Adrenal gland (tissue), 19 donors: Measurements from ENCODE around the gene NPAS3. TPM values are rescaled to one million over a fixed set of nuclear protein-coding genes. Genes with fewer than 3 reads are reported as not detected.

ENCODE experiments used
- DNase-seq, 7 donors: peaks; one replicate each; pipeline ENCODE4 v3.0.0-alpha.2; 2019 to 2020
- H3K27ac ChIP-seq, 5 donors: fragments of 200-600 bp; sonication (generic) in 4 of 5; 1 replicate in 3 of 5; 2 replicates in 2 of 5; pipeline versions ENCODE4 v1.5.1 to v1.8.0; 2016 to 2020; ENCODE audit warnings: mild to moderate bottlenecking in 1 of 5
- H3K27me3 ChIP-seq: fragments of 200-600 bp; 2 replicates; pipeline ENCODE4 v1.8.0; 2021
- H3K36me3 ChIP-seq, 2 donors: fragments of 200-600 bp; replicated peaks in 1 of 2; 1 replicate in 1 of 2; 2 replicates in 1 of 2; pipeline versions ENCODE4 v1.5.1 to v1.8.0; 2018 to 2022
- H3K4me1 ChIP-seq, 2 donors: fragments of 200-600 bp; replicated peaks in 1 of 2; 1 replicate in 1 of 2; 2 replicates in 1 of 2; pipeline versions ENCODE4 v1.5.1 to v1.8.0; 2018 to 2021
- H3K4me3 ChIP-seq, 4 donors: fragments of 200-600 bp; sonication (generic) in 3 of 4; one replicate each; pipeline ENCODE4 v1.5.1; 2016 to 2018
- H3K9me3 ChIP-seq, 3 donors: fragments of 200-600 bp; sonication (generic) in 1 of 3; replicated peaks in 1 of 3; 1 replicate in 2 of 3; 2 replicates in 1 of 3; pipeline versions ENCODE4 v1.5.1 to v1.8.0; 2016 to 2021
- CTCF ChIP-seq, 6 experiments: fragments of 450-650 bp in 4 of 6; fragments of 200-600 bp in 2 of 6; sonication (generic) in 1 of 6; IDR thresholded peaks; 1 replicate in 5 of 6; 2 replicates in 1 of 6; pipeline versions ENCODE4 v1.5.1 to v1.8.0; 2016 to 2021; ENCODE audit warnings: antibody characterized with exemption in 6 of 6, mild to moderate bottlenecking in 2 of 6, moderate library complexity in 1 of 6
- POLR2A ChIP-seq, 2 donors: fragments of 450-650 bp; IDR thresholded peaks; one replicate each; pipeline ENCODE4 v1.6.1; 2017; ENCODE audit warnings: antibody characterized with exemption in 2 of 2, mild to moderate bottlenecking in 2 of 2, moderate library complexity in 1 of 2
- WGBS, 4 donors: extraction: QIAGEN DNeasy Blood & Tissue Kit in 2 of 4; methylation state at CpG; one replicate each; pipeline versions ENCODE4 v1.1.5 to v1.1.7; 2013 to 2017; 5-methylcytosine and 5-hydroxymethylcytosine counted together
- intact Hi-C, 2 donors: fragments of 100-400 bp; cut with DNase I; formaldehyde crosslinking; loops; one replicate each; pipeline versions ENCODE4 v1.14.1 to v1.15.0; 2022 to 2023
- long read RNA-seq, 10 donors: library from polyadenylated mRNA in 3 of 10; unstranded in 2 of 10; stranded (forward) in 1 of 10; transcript quantifications; one replicate each; pipeline ENCODE4 v2.0.0 and lab custom pipeline, GENCODE V29; 2021 to 2026
- polyA plus RNA-seq, 3 donors: library from polyadenylated mRNA; stranded (reverse); fragments of 200-250 nt in 2 of 3; fragments of 350-450 nt in 1 of 3; fragmentation: Illumina TruSeq in 1 of 3; extraction: RNeasy Lipid Tissue Mini Kit (QIAGEN cat#74804) in 1 of 3; gene quantifications; one replicate each; pipeline ENCODE4 v1.2.3, GENCODE V29; 2013 to 2014
- total RNA-seq, 9 donors: library from RNA; depleted of rRNA in 4 of 9; stranded (reverse); fragments of >200 nt in 4 of 9; fragments of 120-200 nt in 1 of 9; fragmentation: NEBNext Ultra II Directional in 1 of 9; extraction: Animal tissue kit (Norgen Biotek cat#: 25700) in 1 of 9; gene quantifications; one replicate each; pipeline versions ENCODE4 v1.1.0 to v1.2.4, GENCODE V29; 2013 to 2023
- donor health status: healthy with polysubstance abuse.
- donor health status: Bipolar disorder and iron deficiency.
- donor health status: DM: yes; HTN: yes; CAD: no.
- donor health status: DM: no; HTN: no; CAD: no.
- donor health status: DM: no; HTN: no; CAD: no.
- donor health status: DM: yes; HTN: yes; CAD: no.

Gene NPAS3
- total RNA-seq, result 1 to 10 TPM in 8 of 9 donors, under 1 TPM in 1; 0.36 to 7.5 (median 3.6) TPM
- polyA plus RNA-seq, result 1 to 10 TPM in 1 of 3 donors, under 1 TPM in 2; 0.88 to 1.4 (median 0.98) TPM
- long read RNA-seq, donor 1, result 0 reads
- long read RNA-seq, donor 2, result 0 reads
- long read RNA-seq, donor 3, partial matches to known transcripts, result 0 of 1 reads
- long read RNA-seq, donor 3, other reads (novel, unspliced or antisense), result 0 of 1 reads
- long read RNA-seq, donor 4, partial matches to known transcripts, result 0 of 2 reads
- long read RNA-seq, donor 4, other reads (novel, unspliced or antisense), result 2 of 2 reads
- long read RNA-seq, donor 5, partial matches to known transcripts, result 0 of 2 reads
- long read RNA-seq, donor 5, other reads (novel, unspliced or antisense), result 2 of 2 reads
- long read RNA-seq, donor 6, partial matches to known transcripts, result 1 of 1 reads
- long read RNA-seq, donor 6, other reads (novel, unspliced or antisense), result 0 of 1 reads
- long read RNA-seq, donor 7, result 0 reads
- long read RNA-seq, donor 8, result 0 reads
- long read RNA-seq, donor 9, result 0 reads
- long read RNA-seq, donor 10, result 0 reads

DNA sequence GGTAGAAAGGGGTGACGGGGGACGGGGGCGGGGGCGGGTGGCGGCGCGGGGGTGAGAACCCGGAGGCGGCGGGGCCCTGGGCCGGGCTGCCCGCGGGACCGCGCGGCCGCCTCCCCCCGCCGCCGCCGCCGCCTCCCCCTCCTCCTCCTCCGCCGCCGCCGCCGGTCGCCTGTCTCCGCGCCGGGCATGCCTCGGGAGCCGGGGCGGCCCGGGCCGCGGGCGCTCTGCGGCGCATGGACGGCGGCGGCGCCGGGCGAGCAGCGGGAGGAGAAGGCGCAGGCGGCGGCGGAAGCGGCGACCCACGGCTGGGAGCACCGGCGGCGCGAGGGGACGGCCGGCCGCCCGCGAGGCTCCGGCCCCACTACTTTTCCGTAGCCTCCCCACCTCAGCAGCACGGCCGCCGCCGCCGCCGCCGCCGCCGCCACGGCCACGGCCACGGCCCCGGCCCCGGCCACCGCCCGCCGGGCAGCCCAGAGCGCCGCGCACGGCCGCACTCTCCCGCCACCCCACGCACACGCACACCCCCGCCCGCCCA is at the start of gene NPAS3:
NPAS3 (plus strand) TSS at position 161 of the 535 bp plus-strand sequence.
- Histone ChIP-seq H3K9me3 (no peaks in the 10 kb centered on the region), H3K27me3 (peaks cover 20% of the 10 kb centered on the region), H3K4me3 (peak within 1 kb of the TSS; percentile 32 to 86 (median 66)), H3K36me3 (no peaks in the 10 kb centered on the region), H3K27ac (peak within 1 kb of the TSS; percentile 64 to 94 (median 81)), H3K4me1 (peaks cover 13 to 15% of the 10 kb centered on the region in 2 donors)
- no peak for TF ChIP-seq CTCF (IDR thresholded peaks at IDR 0.05)
- no peak for TF ChIP-seq POLR2A (IDR thresholded peaks at IDR 0.05)
- WGBS, 4 donors, result 0 to 1% (median 0%) methylated on average over 3 to 76 of the region's 92 CpGs
- DNase-seq, result peak in 3 of 7 donors; percentile 20 to 33 (median 31)
- intact Hi-C loops, result loop anchor here in 1 of 2 donors (10.0 kb wide), 1 partner anchor 214 kb away; no protein-coding TSS in a partner anchor

GRCh38 chr14:32896979-32897697 is 41.5 kb upstream of the NPAS3 start:
- Histone ChIP-seq H3K4me3 (peak overlapping the region in 3 of 4 donors; percentile 23 to 81 (median 28)), H3K27ac (peak overlapping the region; percentile 34 to 89 (median 47)), H3K27me3 (no peaks in the 10 kb centered on the region), H3K4me1 (peaks cover 0 to 14% of the 10 kb centered on the region in 2 donors), H3K9me3 (no peaks in the 10 kb centered on the region), H3K36me3 (no peaks in the 10 kb centered on the region)
- TF ChIP-seq POLR2A (IDR thresholded peaks at IDR 0.05) (no peak), CTCF (IDR thresholded peaks at IDR 0.05) (no peak)
- 12 to 15% (median 15%) methylated on average over 10 of the region's 10 CpGs for WGBS, 4 donors
- peak in 3 of 7 donors; percentile 16 to 31 (median 24) for DNase-seq
- intact Hi-C loops, result no loop called here

- 29 to 51% (median 40%) methylated on average over 6 to 7 of the region's 7 CpGs for WGBS, 4 donors
- intact Hi-C loops, result no loop called here
- H3K4me3 ChIP-seq, result peak overlapping the region in 2 of 4 donors; percentile 23 to 81
- peaks cover 0 to 14% of the 10 kb centered on the region in 2 donors for H3K4me1 ChIP-seq
- peak overlapping the region in 4 of 5 donors; percentile 47 to 89 (median 65) for H3K27ac ChIP-seq
- H3K9me3 ChIP-seq, result no peaks in the 10 kb centered on the region
- DNase-seq, result peak in 6 of 7 donors; percentile 17 to 57 (median 40)
- H3K36me3 ChIP-seq, result no peaks in the 10 kb centered on the region
- no peaks in the 10 kb centered on the region for H3K27me3 ChIP-seq
- TF ChIP-seq POLR2A (IDR thresholded peaks at IDR 0.05) (no peak), CTCF (IDR thresholded peaks at IDR 0.05) (no peak)
These were observed 41.0 kb upstream of the NPAS3 start for GRCh38 chr14:32897698-32898064.

DNA sequence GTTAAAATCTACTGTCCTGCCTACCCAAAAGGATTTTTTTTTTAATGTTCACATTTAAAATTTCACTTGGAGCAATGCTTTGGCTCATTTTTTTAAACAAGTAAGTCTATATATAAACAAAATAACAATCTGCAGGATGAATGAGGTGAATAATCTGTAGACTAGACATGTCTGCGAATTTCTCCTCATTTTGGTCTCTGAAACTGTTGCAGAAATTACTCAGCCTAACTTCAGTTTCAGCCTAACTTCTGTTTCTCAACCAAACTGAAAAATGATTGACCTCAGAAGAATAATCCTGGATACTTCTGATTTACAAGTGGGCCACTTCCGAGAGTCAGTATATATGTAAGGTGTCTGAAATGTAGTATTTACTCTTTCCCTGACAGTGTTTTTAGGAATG is 39.8 kb upstream of the NPAS3 start:
- no peaks in the 10 kb centered on the region for H3K9me3 ChIP-seq
- no peak for TF ChIP-seq POLR2A (IDR thresholded peaks at IDR 0.05)
- WGBS, 4 donors, result 94 to 98% (median 95%) methylated on average over 2 of the region's 2 CpGs

More for the DNA sequence above, 39.8 kb upstream of the NPAS3 start:
- no peak for DNase-seq
- H3K36me3 ChIP-seq, result no peaks in the 10 kb centered on the region
- intact Hi-C loops, result no loop called here
- peaks cover 0 to 14% of the 10 kb centered on the region in 2 donors for H3K4me1 ChIP-seq
- no peaks in the 10 kb centered on the region for H3K27me3 ChIP-seq
- H3K4me3 ChIP-seq, result no peak overlapping the region
- H3K27ac ChIP-seq, result no peak overlapping the region
